KMS-11 (cell line): ENCODE data around the gene ZKSCAN3.
"Not testable (repeated sequence)": the region's sequence is repeated elsewhere in the genome, so short reads cannot be mapped to it uniquely, and the experiment has no call there.

ENCODE experiments used
- H2AFZ ChIP-seq: fragments of 200-600 bp; sonication (generic); 2 replicates; pipeline ENCODE4 v1.6.1; 2016; ENCODE audit warnings: antibody characterized with exemption, mixed run types, low read depth
- H3K27ac ChIP-seq: fragments of 200-600 bp; sonication (generic); 2 replicates; pipeline ENCODE4 v1.6.1; 2016; ENCODE audit warnings: mild to moderate bottlenecking, mixed run types
- H3K27me3 ChIP-seq: fragments of 200-600 bp; sonication (generic); 2 replicates; pipeline ENCODE4 v1.6.1; 2017; ENCODE audit warnings: mild to moderate bottlenecking, low read depth, mixed run types, moderate library complexity; ENCODE audit not compliant: insufficient read depth
- H3K36me3 ChIP-seq: fragments of 200-600 bp; sonication (generic); 2 replicates; pipeline ENCODE4 v1.6.1; 2017; ENCODE audit warnings: mild to moderate bottlenecking, mixed run types; ENCODE audit not compliant: insufficient read depth
- H3K4me1 ChIP-seq: fragments of 200-600 bp; sonication (generic); 2 replicates; pipeline ENCODE4 v1.6.1; 2016; ENCODE audit warnings: mild to moderate bottlenecking, low read depth, mixed run types; ENCODE audit not compliant: poor library complexity, severe bottlenecking
- H3K4me2 ChIP-seq: fragments of 200-600 bp; sonication (generic); 2 replicates; pipeline ENCODE4 v1.7.0; 2016; ENCODE audit warnings: mild to moderate bottlenecking, mixed run types
- H3K4me3 ChIP-seq: fragments of 200-600 bp; sonication (generic); IDR thresholded peaks from 2 replicates; pipeline ENCODE4 v1.6.1; 2017; ENCODE audit warnings: low read depth, low read length, mixed read lengths; ENCODE audit not compliant: insufficient read depth
- H3K79me2 ChIP-seq: fragments of 200-600 bp; sonication (generic); 2 replicates; pipeline ENCODE4 v1.6.1; 2016; ENCODE audit warnings: low read depth, mixed run types; ENCODE audit not compliant: insufficient read depth
- H3K9ac ChIP-seq: fragments of 200-600 bp; sonication (generic); 2 replicates; pipeline ENCODE4 v1.6.1; 2016; ENCODE audit warnings: mild to moderate bottlenecking, mixed run types
- H4K20me1 ChIP-seq: fragments of 200-600 bp; sonication (generic); 2 replicates; pipeline ENCODE4 v1.6.1; 2016; ENCODE audit warnings: mild to moderate bottlenecking, mixed run types; ENCODE audit not compliant: insufficient read depth
- TF ChIP-seq, protein P1 (sequence below): fragments of 200-600 bp; sonication (generic); conservative IDR thresholded peaks from 2 replicates; pipeline ENCODE4 v1.6.1; 2017; ENCODE audit warnings: low read depth, mild to moderate bottlenecking, antibody characterized with exemption, low read length, moderate library complexity, mixed read lengths

The ZKSCAN3 gene

DNA sequence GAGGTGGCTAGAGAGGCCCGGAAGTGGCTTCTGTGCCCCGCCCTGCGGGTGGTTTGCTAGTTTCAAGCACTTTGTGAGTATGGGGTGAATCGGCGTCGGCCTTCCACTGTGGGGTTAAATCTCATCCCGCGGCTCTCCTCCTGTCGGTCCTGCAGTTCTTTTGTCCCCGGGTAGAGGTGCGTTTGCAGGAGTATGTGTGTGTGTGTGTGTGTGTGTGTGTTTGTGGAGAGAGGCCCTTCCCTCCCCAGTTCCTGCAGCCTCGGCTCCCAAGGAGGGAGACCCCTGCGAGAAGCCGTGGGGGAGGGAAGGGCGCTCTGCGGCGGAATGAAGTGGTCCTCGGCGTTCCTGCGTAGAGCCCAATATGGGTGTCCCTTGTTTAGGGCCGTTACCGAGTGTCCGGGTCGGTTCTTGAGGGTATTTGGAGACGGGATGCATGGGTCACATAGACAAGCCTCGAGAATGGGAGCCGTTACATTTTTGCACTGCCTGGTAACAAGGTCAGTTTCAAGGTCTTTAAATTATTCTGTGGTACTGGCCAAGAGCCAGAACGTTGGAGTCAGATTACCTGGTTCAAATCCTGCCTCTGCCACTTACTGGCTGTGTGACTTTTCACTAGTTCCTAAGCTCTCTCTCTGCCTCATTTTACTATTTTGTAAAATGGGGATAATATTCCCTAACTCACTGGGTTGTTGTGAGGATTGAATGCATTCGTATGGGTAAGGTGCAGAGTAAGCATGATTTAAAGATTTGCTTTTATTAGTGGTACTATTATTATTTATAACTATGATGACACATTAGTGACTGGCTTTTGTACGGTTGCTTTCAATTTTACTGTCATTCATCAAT lies at the start of gene ZKSCAN3:
Gene ZKSCAN3 (plus strand): TSS at position 56 of the 846 bp plus-strand sequence. CDS start 9,640 bp downstream, outside the sequence.
- Histone ChIP-seq H3K4me3 (no peak within 1 kb of the TSS), H4K20me1 (no peaks in the 10 kb centered on the region), H3K4me2 (peak within 1 kb of the TSS; percentile 61), H3K36me3 (no peaks in the 10 kb centered on the region), H2AFZ (peak within 1 kb of the TSS; percentile 94), H3K27me3 (no peaks in the 10 kb centered on the region), H3K79me2 (peaks cover 3% of the 10 kb centered on the region; the same call in 1 of the 2 replicates), H3K9ac (peak within 1 kb of the TSS; percentile 49; the same call in 1 of the 2 replicates), H3K4me1 (peaks cover 14% of the 10 kb centered on the region), H3K27ac (peak within 1 kb of the TSS; percentile 39; the same call in 1 of the 2 replicates)
- TF ChIP-seq, protein P1, sequence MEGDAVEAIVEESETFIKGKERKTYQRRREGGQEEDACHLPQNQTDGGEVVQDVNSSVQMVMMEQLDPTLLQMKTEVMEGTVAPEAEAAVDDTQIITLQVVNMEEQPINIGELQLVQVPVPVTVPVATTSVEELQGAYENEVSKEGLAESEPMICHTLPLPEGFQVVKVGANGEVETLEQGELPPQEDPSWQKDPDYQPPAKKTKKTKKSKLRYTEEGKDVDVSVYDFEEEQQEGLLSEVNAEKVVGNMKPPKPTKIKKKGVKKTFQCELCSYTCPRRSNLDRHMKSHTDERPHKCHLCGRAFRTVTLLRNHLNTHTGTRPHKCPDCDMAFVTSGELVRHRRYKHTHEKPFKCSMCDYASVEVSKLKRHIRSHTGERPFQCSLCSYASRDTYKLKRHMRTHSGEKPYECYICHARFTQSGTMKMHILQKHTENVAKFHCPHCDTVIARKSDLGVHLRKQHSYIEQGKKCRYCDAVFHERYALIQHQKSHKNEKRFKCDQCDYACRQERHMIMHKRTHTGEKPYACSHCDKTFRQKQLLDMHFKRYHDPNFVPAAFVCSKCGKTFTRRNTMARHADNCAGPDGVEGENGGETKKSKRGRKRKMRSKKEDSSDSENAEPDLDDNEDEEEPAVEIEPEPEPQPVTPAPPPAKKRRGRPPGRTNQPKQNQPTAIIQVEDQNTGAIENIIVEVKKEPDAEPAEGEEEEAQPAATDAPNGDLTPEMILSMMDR, result no peak

DNA sequence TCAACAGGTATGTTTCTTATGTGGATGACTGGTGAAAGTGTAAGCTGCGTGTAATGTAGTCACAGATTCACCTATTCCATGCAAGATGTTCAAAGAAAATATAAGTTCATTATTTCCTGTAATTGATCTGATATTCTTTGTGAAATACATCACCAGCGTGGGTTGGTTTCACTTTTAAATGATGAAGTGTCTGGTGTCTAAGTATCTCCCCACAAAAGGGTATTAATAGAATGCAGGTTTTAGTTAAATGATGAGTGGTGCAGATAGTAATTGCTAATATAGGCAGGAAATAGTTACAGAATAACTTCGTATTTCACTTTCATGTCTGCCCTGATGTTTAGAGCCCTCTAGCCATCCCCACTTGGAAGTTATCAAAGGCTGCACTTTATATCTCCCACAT lies 46.2 kb upstream of the ZKSCAN3 start:
- TF ChIP-seq, protein P1, result no peak
- no peak overlapping the region for H3K4me2 ChIP-seq
- no peaks in the 10 kb centered on the region for H3K79me2 ChIP-seq

DNA sequence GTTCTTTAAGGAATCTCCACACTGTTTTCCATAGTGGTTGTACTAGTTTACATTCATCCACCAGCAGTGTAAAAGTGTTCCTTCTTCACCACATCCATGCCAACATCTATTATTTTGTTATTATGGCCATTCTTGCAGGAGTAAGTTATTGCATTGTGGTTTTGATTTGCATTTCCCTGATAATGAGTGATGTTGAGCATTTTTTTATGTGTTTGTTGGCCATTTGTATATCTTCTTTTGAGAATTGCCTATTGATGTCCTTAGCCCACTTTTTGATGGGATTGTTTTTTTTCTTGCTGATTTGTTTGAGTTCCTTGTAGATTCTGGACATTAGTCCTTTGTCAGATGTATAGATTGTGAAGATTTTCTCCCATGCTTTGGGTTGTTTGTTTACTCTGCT lies 43.4 kb upstream of the ZKSCAN3 start:
- not testable (repeated sequence) for H3K4me1 ChIP-seq, H3K36me3 ChIP-seq, H4K20me1 ChIP-seq, H3K4me3 ChIP-seq, H3K79me2 ChIP-seq, H3K27ac ChIP-seq, H3K4me2 ChIP-seq, H2AFZ ChIP-seq, H3K9ac ChIP-seq, H3K27me3 ChIP-seq

More for the DNA sequence above, 46.2 kb upstream of the ZKSCAN3 start:
- H3K27me3 ChIP-seq, result no peaks in the 10 kb centered on the region
- no peaks in the 10 kb centered on the region for H3K36me3 ChIP-seq
- H3K4me3 ChIP-seq, result no peak overlapping the region
- no peak overlapping the region for H3K27ac ChIP-seq
- H3K9ac ChIP-seq, result no peak overlapping the region
- H3K4me1 ChIP-seq, result no peaks in the 10 kb centered on the region
- H4K20me1 ChIP-seq, result no peaks in the 10 kb centered on the region
- H2AFZ ChIP-seq, result no peak overlapping the region

DNA sequence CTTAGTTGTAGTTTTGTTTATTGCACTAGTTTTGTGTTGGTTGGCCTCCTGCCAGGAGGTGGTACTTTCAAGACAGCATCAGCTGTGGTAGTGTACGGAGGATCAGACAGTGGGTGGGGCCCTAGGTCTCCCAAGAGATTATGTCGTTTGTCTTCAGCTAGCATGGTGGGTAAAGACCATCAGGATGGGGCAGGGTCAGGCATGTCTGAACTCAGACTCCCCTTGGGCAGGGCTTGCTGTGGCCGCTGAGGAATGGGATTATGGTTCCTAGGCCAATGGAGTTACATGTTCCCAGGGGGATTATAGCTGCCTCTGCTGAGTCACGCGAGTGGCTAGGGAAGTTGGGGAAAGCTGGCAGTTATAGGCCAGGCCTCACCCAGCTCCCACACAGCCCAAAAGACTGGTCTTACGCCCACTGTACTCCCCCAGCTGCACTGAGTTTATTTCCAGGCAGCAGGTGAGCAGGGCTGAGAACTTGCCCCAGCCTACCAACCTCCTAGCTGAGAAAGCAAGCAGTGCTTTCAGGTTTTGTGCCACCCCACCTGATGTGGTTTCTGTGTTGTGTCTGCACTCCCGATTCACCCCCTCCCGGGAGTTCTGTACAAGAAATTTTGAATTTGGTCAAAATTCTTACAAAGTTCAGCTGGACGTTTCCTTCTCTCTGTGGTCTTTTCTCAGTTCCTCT lies 38.5 kb upstream of the ZKSCAN3 start:
- Histone ChIP-seq H3K79me2 (no peaks in the 10 kb centered on the region), H3K27ac (no peak overlapping the region), H3K4me1 (no peaks in the 10 kb centered on the region), H3K36me3 (no peaks in the 10 kb centered on the region), H2AFZ (no peak overlapping the region), H3K9ac (no peak overlapping the region), H3K27me3 (no peaks in the 10 kb centered on the region), H3K4me2 (no peak overlapping the region), H4K20me1 (no peaks in the 10 kb centered on the region), H3K4me3 (no peak overlapping the region)
- TF ChIP-seq, protein P1, result no peak

DNA sequence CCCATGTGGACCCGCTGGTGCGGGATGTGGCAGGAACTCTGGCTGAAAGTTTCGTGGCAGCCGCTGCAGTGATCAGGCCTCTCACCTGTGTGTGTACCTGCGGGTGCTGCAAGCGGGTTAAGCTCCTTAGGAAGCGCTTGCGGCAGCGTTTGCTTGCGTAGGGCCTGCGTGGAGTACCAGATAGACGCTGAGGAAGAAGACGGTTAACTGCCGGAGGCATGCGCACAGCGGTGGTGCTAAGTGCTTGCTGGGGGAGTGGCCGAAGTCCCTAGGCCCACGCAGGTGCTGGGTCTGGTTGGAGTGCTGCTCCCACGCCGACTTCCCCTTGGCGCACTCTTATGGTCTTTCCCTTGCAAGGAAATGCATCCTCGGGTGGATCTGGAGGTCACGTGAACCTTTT lies 36.8 kb upstream of the ZKSCAN3 start:
- TF ChIP-seq, protein P1, result no peak

More for the DNA sequence above, 36.8 kb upstream of the ZKSCAN3 start:
- no peak overlapping the region for H3K27ac ChIP-seq
- no peak overlapping the region for H3K4me2 ChIP-seq
- no peaks in the 10 kb centered on the region for H4K20me1 ChIP-seq
- no peaks in the 10 kb centered on the region for H3K36me3 ChIP-seq
- no peaks in the 10 kb centered on the region for H3K27me3 ChIP-seq
- no peak overlapping the region for H3K9ac ChIP-seq
- no peak overlapping the region for H3K4me3 ChIP-seq
- H2AFZ ChIP-seq, result no peak overlapping the region
- no peaks in the 10 kb centered on the region for H3K4me1 ChIP-seq
- no peaks in the 10 kb centered on the region for H3K79me2 ChIP-seq
